Body of pancreas (tissue), 4 donors: ENCODE measurements around the gene MEG3. TPM values are rescaled to one million over a fixed set of nuclear protein-coding genes. Genes with fewer than 3 reads are reported as not detected.

Experiments used
- ATAC-seq: fragments of 150-250 bp; one replicate; pipeline ENCODE4 v1.9.1; 2016
- DNase-seq, 4 donors: peaks; one replicate each; pipeline ENCODE4 v3.0.0-alpha.2; 2019
- H3K27ac ChIP-seq, 4 donors: fragments of 200-600 bp; sonication (generic); 1 replicate in 3 of 4; 2 replicates in 1 of 4; pipeline versions ENCODE4 v1.5.1 to v1.6.1; 2016 to 2019; ENCODE audit warnings: mild to moderate bottlenecking in 1 of 4, mixed read lengths in 1 of 4, moderate library complexity in 1 of 4
- H3K27me3 ChIP-seq, 2 donors: fragments of 200-600 bp; sonication (generic); one replicate each; pipeline ENCODE4 v1.6.0; 2016; ENCODE audit warnings: mild to moderate bottlenecking in 1 of 2
- H3K36me3 ChIP-seq, 2 donors: fragments of 200-600 bp; sonication (generic); replicated peaks in 1 of 2; 2 replicates each; pipeline ENCODE4 v1.5.1; 2016; ENCODE audit warnings: low read depth in 2 of 2; ENCODE audit not compliant: insufficient read depth in 1 of 2
- H3K4me1 ChIP-seq: fragments of 200-600 bp; sonication (generic); one replicate; pipeline ENCODE4 v1.6.0; 2016
- H3K4me3 ChIP-seq, 2 donors: fragments of 200-600 bp; sonication (generic); 1 replicate in 1 of 2; 2 replicates in 1 of 2; pipeline ENCODE4 v1.5.1; 2016 to 2019
- H3K9me3 ChIP-seq, 3 donors: fragments of 200-600 bp; sonication (generic); 1 replicate in 2 of 3; 2 replicates in 1 of 3; pipeline ENCODE4 v1.5.1; 2016
- POLR2A ChIP-seq, 3 donors: fragments of 450-650 bp; IDR thresholded peaks; one replicate each; pipeline ENCODE4 v1.6.1; 2016; ENCODE audit warnings: antibody characterized with exemption in 3 of 3, mild to moderate bottlenecking in 2 of 3
- WGBS, 2 donors: methylation state at CpG; one replicate each; pipeline ENCODE4 v1.1.5; 2017; 5-methylcytosine and 5-hydroxymethylcytosine counted together
- intact Hi-C: fragments of 100-400 bp; cut with DNase I; formaldehyde crosslinking; loops from one replicate; pipeline ENCODE4 v1.15.1; 2023
- total RNA-seq, 2 donors: library from RNA; depleted of rRNA; stranded (reverse); fragments of >200 nt; gene quantifications; one replicate each; pipeline ENCODE4 v1.1.0, GENCODE V29; 2016
- TF ChIP-seq, protein P1 (sequence below), 7 experiments: fragments of 450-650 bp in 4 of 7; fragments of 200-600 bp in 3 of 7; sonication (generic) in 3 of 7; IDR thresholded peaks; one replicate each; pipeline ENCODE4 v1.5.1; 2016 to 2019; ENCODE audit warnings: antibody characterized with exemption in 7 of 7

Gene MEG3
- total RNA-seq, 2 donors from 2014 or later: 150 to 537 TPM

DNA sequence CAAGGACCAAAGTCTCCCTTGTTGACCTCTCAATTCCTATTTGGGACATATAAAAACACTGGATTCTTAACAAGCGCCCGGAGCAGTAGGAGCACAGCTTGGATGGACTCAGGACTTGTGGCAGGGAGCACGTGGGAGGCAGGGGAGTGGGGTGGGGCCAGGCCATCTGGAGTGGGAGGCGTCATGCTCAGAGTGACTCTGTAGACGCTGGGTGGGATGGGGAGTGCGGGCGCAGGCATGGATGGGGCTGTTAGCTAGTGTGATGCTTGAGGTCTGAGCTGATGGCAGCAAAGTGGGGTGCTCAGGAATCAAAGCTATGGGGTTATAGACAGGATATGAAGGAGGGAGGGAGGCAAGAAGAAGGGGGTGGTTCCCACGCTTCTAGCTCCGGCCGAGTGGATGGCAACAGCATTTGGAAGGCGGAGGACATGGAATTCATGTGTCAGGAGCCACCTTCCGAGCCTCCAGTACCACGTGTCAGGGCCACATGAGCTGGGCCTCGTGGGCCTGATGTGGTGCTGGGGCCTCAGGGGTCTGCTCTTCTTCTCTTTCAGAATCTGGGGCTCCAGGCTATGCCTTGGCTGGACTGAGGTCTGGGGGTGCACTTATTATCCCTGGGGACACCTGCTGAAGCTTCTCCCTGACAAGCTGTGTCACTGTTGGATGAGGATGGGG is 26.2 kb downstream of the MEG3 start:
- intact Hi-C loops: loop anchor here (5.0 kb wide), 1 partner anchor 780 kb away; no protein-coding TSS in a partner anchor
- 60 to 79% methylated on average over 11 to 14 of the region's 14 CpGs for WGBS, 2 donors
- ATAC-seq: no peak
- no peak overlapping the region for H3K27ac ChIP-seq
- H3K4me1 ChIP-seq: no peaks in the 10 kb centered on the region
- DNase-seq: no peak
- H3K36me3 ChIP-seq: no peaks in the 10 kb centered on the region
- H3K9me3 ChIP-seq: no peaks in the 10 kb centered on the region
- TF ChIP-seq, protein P1, sequence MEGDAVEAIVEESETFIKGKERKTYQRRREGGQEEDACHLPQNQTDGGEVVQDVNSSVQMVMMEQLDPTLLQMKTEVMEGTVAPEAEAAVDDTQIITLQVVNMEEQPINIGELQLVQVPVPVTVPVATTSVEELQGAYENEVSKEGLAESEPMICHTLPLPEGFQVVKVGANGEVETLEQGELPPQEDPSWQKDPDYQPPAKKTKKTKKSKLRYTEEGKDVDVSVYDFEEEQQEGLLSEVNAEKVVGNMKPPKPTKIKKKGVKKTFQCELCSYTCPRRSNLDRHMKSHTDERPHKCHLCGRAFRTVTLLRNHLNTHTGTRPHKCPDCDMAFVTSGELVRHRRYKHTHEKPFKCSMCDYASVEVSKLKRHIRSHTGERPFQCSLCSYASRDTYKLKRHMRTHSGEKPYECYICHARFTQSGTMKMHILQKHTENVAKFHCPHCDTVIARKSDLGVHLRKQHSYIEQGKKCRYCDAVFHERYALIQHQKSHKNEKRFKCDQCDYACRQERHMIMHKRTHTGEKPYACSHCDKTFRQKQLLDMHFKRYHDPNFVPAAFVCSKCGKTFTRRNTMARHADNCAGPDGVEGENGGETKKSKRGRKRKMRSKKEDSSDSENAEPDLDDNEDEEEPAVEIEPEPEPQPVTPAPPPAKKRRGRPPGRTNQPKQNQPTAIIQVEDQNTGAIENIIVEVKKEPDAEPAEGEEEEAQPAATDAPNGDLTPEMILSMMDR (IDR thresholded peaks at IDR 0.05): no peak
- TF ChIP-seq POLR2A (IDR thresholded peaks at IDR 0.05): no peak
- H3K27me3 ChIP-seq: no peaks in the 10 kb centered on the region
- H3K4me3 ChIP-seq: no peak overlapping the region

DNA sequence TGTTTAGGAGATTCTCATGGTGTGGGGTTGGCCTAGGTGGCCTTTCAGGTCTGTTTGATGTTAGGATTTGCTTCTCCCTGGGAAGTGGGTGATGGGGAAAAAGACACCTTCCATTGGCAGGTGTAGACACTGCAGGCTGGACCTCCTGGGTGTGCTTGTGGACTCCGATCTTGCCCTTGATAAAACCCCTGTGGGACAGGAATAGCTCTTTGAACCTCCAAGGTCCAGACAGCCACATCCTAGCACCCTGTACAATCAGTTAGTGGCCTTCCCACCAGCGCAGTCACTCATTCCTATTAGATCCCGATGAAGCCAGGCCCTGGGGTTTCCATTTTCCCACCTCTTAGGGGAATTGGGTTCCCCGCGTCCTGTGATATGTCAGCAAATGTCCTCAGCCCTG is 28.5 kb downstream of the MEG3 start:
- WGBS, 2 donors: 84 to 92% methylated on average over 4 to 5 of the region's 5 CpGs
- TF ChIP-seq, protein P1 (IDR thresholded peaks at IDR 0.05): no peak
- no peak for TF ChIP-seq POLR2A (IDR thresholded peaks at IDR 0.05)
- Histone ChIP-seq H3K27ac (no peak overlapping the region), H3K27me3 (no peaks in the 10 kb centered on the region), H3K4me3 (no peak overlapping the region), H3K4me1 (no peaks in the 10 kb centered on the region), H3K36me3 (no peaks in the 10 kb centered on the region), H3K9me3 (no peaks in the 10 kb centered on the region)
- intact Hi-C loops: loop anchor here (5.0 kb wide), 1 partner anchor 778 kb away; no protein-coding TSS in a partner anchor
- no peak for ATAC-seq
- no peak for DNase-seq

- 75 to 78% methylated on average over 18 of the region's 18 CpGs for WGBS, 2 donors
- DNase-seq: no peak
Observed at GRCh38 chr14:100855256-100855930, 29.5 kb downstream of the MEG3 start.

GRCh38 chr14:100856056-100856950 is 30.4 kb downstream of the MEG3 start:
- Histone ChIP-seq H3K4me3 (no peak overlapping the region), H3K9me3 (no peaks in the 10 kb centered on the region), H3K27ac (no peak overlapping the region), H3K4me1 (no peaks in the 10 kb centered on the region), H3K27me3 (no peaks in the 10 kb centered on the region), H3K36me3 (no peaks in the 10 kb centered on the region)
- intact Hi-C loops: no loop called here
- 72 to 75% methylated on average over 20 of the region's 20 CpGs for WGBS, 2 donors
- DNase-seq (no peak), ATAC-seq (no peak)
- TF ChIP-seq, protein P1 (IDR thresholded peaks at IDR 0.05): no peak
- TF ChIP-seq POLR2A (IDR thresholded peaks at IDR 0.05): no peak

More at GRCh38 chr14:100855256-100855930, 29.5 kb downstream of the MEG3 start:
- intact Hi-C loops: no loop called here
- Histone ChIP-seq H3K36me3 (no peaks in the 10 kb centered on the region), H3K27ac (no peak overlapping the region), H3K27me3 (no peaks in the 10 kb centered on the region), H3K9me3 (no peaks in the 10 kb centered on the region), H3K4me1 (no peaks in the 10 kb centered on the region), H3K4me3 (no peak overlapping the region)
- TF ChIP-seq, protein P1 (IDR thresholded peaks at IDR 0.05): no peak
- TF ChIP-seq POLR2A (IDR thresholded peaks at IDR 0.05): no peak
- ATAC-seq: no peak
